Esophagus muscularis mucosa (tissue), 4 donors: ENCODE results near the gene MYH14. TPM values are rescaled to one million over a fixed set of nuclear protein-coding genes. Genes with fewer than 3 reads are reported as not detected.

Source experiments
- DNase-seq: peaks from one replicate; pipeline ENCODE4 v3.0.0-alpha.2; 2017; ENCODE audit errors: extremely low spot score
- H3K27ac ChIP-seq, 4 donors: fragments of 200-600 bp; sonication (generic); replicated peaks in 1 of 4; 1 replicate in 3 of 4; 2 replicates in 1 of 4; pipeline ENCODE4 v1.5.1; 2016 to 2019; ENCODE audit warnings: mild to moderate bottlenecking in 1 of 4
- H3K27me3 ChIP-seq, 4 donors: fragments of 200-600 bp; sonication (generic); one replicate each; pipeline versions ENCODE4 v1.5.1 to v1.6.0; 2016 to 2019
- H3K36me3 ChIP-seq, 4 donors: fragments of 200-600 bp; sonication (generic); one replicate each; pipeline ENCODE4 v1.5.1; 2016 to 2019
- H3K4me1 ChIP-seq, 4 donors: fragments of 200-600 bp; sonication (generic); one replicate each; pipeline ENCODE4 v1.5.1; 2016 to 2019
- H3K4me3 ChIP-seq, 4 donors: fragments of 200-600 bp; sonication (generic); 1 replicate in 2 of 4; 2 replicates in 2 of 4; pipeline ENCODE4 v1.5.1; 2016 to 2019; ENCODE audit warnings: mild to moderate bottlenecking in 4 of 4, moderate library complexity in 1 of 4
- H3K9me3 ChIP-seq, 4 donors: fragments of 200-600 bp; sonication (generic); 1 replicate in 3 of 4; 2 replicates in 1 of 4; pipeline ENCODE4 v1.5.1; 2016 to 2019
- EP300 ChIP-seq: sonication (generic); formaldehyde crosslinking; IDR thresholded peaks from one replicate; pipeline ENCODE4 v1.6.1; 2017; ENCODE audit warnings: antibody characterized with exemption
- POLR2A ChIP-seq: fragments of 450-650 bp; IDR thresholded peaks from one replicate; pipeline ENCODE4 v1.6.1; 2017; ENCODE audit warnings: antibody characterized with exemption, moderate library complexity, mild to moderate bottlenecking, low read depth
- POLR2AphosphoS5 ChIP-seq, 2 donors: sonication (generic); formaldehyde crosslinking; IDR thresholded peaks; one replicate each; pipeline ENCODE4 v1.6.1; 2017; ENCODE audit warnings: antibody characterized with exemption in 2 of 2
- WGBS: methylation state at CpG from one replicate; pipeline ENCODE4 v1.1.5; 2018; 5-methylcytosine and 5-hydroxymethylcytosine counted together
- intact Hi-C: fragments of 100-400 bp; cut with DNase I; formaldehyde crosslinking; loops from one replicate; pipeline ENCODE4 v1.15.1; 2023
- total RNA-seq, 4 donors: library from RNA; depleted of rRNA; stranded (reverse); fragments of >200 nt; gene quantifications; one replicate each; pipeline versions ENCODE4 v1.1.0 to v1.2.1, GENCODE V29; 2016
- TF ChIP-seq, protein P1 (sequence below), 3 experiments: fragments of 200-600 bp in 2 of 3; fragments of 450-650 bp in 1 of 3; sonication (generic) in 2 of 3; IDR thresholded peaks; one replicate each; pipeline ENCODE4 v1.5.1; 2017 to 2019; ENCODE audit warnings: antibody characterized with exemption in 3 of 3, mild to moderate bottlenecking in 2 of 3, moderate library complexity in 1 of 3

Gene MYH14
- total RNA-seq, 4 donors from 2014 or later = 2.5 to 10.1 (median 5.3) TPM

DNA sequence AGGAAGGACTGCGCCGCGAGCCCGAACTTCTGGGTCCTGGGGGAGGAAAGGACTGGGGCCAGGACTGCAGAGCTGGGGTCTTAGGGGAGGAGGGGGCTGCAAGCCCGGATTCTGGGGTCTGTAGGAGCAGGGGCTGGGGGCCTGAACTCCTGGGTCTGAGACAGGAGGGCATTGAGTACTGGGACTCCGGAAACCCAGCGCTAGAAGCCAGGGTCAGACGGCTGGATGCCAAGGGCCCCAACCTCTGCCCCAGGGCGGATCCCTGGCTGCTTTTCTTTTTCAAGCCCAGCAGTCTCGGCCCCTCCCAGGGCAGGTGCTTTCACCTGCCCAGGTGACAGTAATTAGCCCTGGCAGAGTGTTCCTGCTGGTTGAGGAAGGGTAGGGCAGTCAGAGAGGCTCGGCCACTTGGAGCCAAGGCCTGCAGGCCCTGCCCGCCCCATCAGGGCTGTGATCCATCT, 2.3 kb downstream of the MYH14 start:
- Histone ChIP-seq H3K36me3 (peaks cover 0 to 4% (median 0%) of the 10 kb centered on the region in 4 donors), H3K27me3 (peaks cover 0 to 64% (median 21%) of the 10 kb centered on the region in 4 donors), H3K4me3 (peak overlapping the region in 3 of 4 donors; percentile 31 to 48 (median 36)), H3K4me1 (peaks cover 11 to 37% (median 27%) of the 10 kb centered on the region in 4 donors), H3K9me3 (no peaks in the 10 kb centered on the region), H3K27ac (no peak overlapping the region)
- DNase-seq = no peak
- 13% methylated on average over 4 of the region's 12 CpGs for WGBS
- intact Hi-C loops = no loop called here
- TF ChIP-seq POLR2A (no peak), POLR2AphosphoS5 (IDR thresholded peaks at IDR 0.05) (no peak), EP300 (no peak)
- TF ChIP-seq, protein P1, sequence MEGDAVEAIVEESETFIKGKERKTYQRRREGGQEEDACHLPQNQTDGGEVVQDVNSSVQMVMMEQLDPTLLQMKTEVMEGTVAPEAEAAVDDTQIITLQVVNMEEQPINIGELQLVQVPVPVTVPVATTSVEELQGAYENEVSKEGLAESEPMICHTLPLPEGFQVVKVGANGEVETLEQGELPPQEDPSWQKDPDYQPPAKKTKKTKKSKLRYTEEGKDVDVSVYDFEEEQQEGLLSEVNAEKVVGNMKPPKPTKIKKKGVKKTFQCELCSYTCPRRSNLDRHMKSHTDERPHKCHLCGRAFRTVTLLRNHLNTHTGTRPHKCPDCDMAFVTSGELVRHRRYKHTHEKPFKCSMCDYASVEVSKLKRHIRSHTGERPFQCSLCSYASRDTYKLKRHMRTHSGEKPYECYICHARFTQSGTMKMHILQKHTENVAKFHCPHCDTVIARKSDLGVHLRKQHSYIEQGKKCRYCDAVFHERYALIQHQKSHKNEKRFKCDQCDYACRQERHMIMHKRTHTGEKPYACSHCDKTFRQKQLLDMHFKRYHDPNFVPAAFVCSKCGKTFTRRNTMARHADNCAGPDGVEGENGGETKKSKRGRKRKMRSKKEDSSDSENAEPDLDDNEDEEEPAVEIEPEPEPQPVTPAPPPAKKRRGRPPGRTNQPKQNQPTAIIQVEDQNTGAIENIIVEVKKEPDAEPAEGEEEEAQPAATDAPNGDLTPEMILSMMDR (IDR thresholded peaks at IDR 0.05) = no peak

DNA sequence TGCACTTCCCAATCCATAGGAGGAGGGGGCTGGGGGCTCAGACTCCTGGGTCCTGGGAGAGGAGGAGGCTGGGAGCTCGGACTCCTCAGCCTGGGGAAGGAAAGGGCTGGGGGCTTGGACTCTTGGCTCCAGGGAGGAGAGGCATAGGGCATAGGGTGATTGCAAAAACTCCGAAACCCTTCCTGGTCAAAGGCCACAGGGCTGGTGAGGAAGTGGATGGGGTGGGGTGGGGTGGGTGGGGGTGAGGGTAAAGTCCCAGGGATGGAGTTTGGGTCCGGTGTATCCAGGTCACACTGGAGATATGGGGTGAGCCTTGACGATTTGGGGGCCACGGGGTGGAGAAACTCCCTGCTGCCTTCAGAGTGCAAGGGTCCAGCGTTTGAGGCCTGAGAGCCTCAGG, 2.8 kb downstream of the MYH14 start:
- intact Hi-C loops = no loop called here
- H3K27ac ChIP-seq = no peak overlapping the region
- no peak overlapping the region for H3K4me3 ChIP-seq
- H3K9me3 ChIP-seq = no peaks in the 10 kb centered on the region
- WGBS = 79% methylated on average over 6 of the region's 6 CpGs
- peaks cover 11 to 37% (median 27%) of the 10 kb centered on the region in 4 donors for H3K4me1 ChIP-seq
- H3K36me3 ChIP-seq = peaks cover 0 to 4% (median 1%) of the 10 kb centered on the region in 4 donors
- TF ChIP-seq POLR2AphosphoS5 (IDR thresholded peaks at IDR 0.05) = no peak
- TF ChIP-seq POLR2A = no peak
- no peak for TF ChIP-seq EP300
- TF ChIP-seq, protein P1 (IDR thresholded peaks at IDR 0.05) = no peak
- H3K27me3 ChIP-seq = peaks cover 0 to 60% (median 21%) of the 10 kb centered on the region in 4 donors
- DNase-seq = no peak

DNA sequence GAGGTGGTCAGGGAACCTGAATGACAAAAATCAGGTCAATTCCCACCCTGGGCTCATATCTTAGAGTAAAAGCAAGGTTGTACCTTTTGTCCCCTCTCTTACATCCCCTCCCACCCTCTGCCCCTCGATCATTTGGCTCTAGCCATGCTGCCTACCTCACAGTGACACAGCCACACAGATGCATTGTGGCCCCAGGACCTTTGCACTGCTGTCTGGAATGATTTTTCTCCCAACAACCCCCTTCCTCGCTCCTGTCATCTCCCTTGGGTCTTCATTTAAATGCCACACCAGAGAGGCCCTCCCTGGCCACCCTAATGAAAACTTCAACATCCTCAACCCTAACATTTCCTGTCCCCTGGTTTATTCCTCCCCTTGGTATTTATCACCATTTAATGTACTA, 4.3 kb downstream of the MYH14 start:
- no peak for DNase-seq
- 87% methylated on average over 2 of the region's 2 CpGs for WGBS

DNA sequence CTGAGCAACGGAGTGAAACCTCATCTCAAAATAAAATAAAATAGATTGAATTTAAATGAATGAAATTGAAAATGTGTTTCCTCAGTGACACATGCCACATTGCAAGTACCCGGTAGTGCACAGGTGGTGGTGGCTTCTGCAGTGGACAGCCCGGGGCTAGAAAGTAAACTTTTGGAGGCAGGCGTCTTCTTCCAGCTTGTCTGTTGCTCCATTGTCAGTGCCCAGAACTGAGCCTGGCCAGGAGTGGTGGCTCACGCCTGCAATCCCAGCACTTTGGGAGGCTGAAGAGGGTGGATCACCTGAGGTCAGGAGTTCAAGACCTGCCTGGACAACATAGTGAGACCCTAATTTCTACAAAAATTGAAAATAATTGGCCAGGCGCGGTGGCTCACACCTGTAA, 5.7 kb downstream of the MYH14 start:
- H3K9me3 ChIP-seq = peaks cover 0 to 5% (median 2%) of the 10 kb centered on the region in 4 donors
- TF ChIP-seq POLR2A (no peak), POLR2AphosphoS5 (IDR thresholded peaks at IDR 0.05) (no peak), EP300 (no peak)
- TF ChIP-seq, protein P1 (IDR thresholded peaks at IDR 0.05) = no peak
- peaks cover 0 to 32% (median 8%) of the 10 kb centered on the region in 4 donors for H3K27me3 ChIP-seq
- no peak for DNase-seq
- intact Hi-C loops = no loop called here
- no peak overlapping the region for H3K27ac ChIP-seq
- H3K4me1 ChIP-seq = peaks cover 10 to 18% (median 13%) of the 10 kb centered on the region in 4 donors
- H3K36me3 ChIP-seq = peaks cover 0 to 8% (median 6%) of the 10 kb centered on the region in 4 donors
- no peak overlapping the region for H3K4me3 ChIP-seq
- WGBS = 85% methylated on average over 7 of the region's 7 CpGs

More for the DNA sequence above, 4.3 kb downstream of the MYH14 start:
- Histone ChIP-seq H3K27me3 (peaks cover 0 to 46% (median 19%) of the 10 kb centered on the region in 4 donors), H3K36me3 (peaks cover 0 to 8% (median 5%) of the 10 kb centered on the region in 4 donors), H3K9me3 (peaks cover 0 to 5% (median 2%) of the 10 kb centered on the region in 4 donors), H3K4me3 (no peak overlapping the region), H3K27ac (no peak overlapping the region), H3K4me1 (peaks cover 11 to 32% (median 26%) of the 10 kb centered on the region in 4 donors)
- no peak for TF ChIP-seq POLR2AphosphoS5 (IDR thresholded peaks at IDR 0.05)
- TF ChIP-seq EP300 = no peak
- TF ChIP-seq POLR2A = no peak
- TF ChIP-seq, protein P1 (IDR thresholded peaks at IDR 0.05) = no peak
- intact Hi-C loops = no loop called here
